Measurements from ENCODE around the gene ITLN1. TPM values are rescaled to one million over a fixed set of nuclear protein-coding genes. Genes with fewer than 3 reads are reported as not detected.

ITLN1 gene
- polyA plus RNA-seq, 1 donor from 2014 or later = not detected

GRCh38 chr1:160862203-160863060 is 22.5 kb downstream of the ITLN1 start, which contains the start of gene CD244:
Gene CD244 (minus strand): TSS chr1:160862887. CDS start chr1:160862677, 210 bp downstream.
- Histone ChIP-seq H3F3A (ENCODE audit: insufficient read depth, low read length, poor library complexity, severe bottlenecking) (no peaks in the 10 kb centered on the region), H3K79me2 (replicated peaks; ENCODE audit: insufficient read depth, low read length) (no peaks in the 10 kb centered on the region), H3K36me3 (ENCODE audit: insufficient read depth, low read length) (no peaks in the 10 kb centered on the region), H3K9ac (ENCODE audit: low read length) (no peak within 1 kb of the TSS), H3K9me2 (ENCODE audit: insufficient read depth, low read length) (no peaks in the 10 kb centered on the region), H3K4me2 (ENCODE audit: low read length) (no peak within 1 kb of the TSS), H3K9me3 (ENCODE audit: low read length) (no peaks in the 10 kb centered on the region), H3K27me3 (ENCODE audit: insufficient read depth, low read depth, low read length) (no peaks in the 10 kb centered on the region), H3K27ac (ENCODE audit: low read length) (no peak within 1 kb of the TSS), H2AFZ (ENCODE audit: low read depth, low read length) (no peak within 1 kb of the TSS), H3K4me3 (ENCODE audit: low read length) (no peak within 1 kb of the TSS), H4K20me1 (ENCODE audit: insufficient read depth) (no peaks in the 10 kb centered on the region)
- no peak for TF ChIP-seq TAF1 (IDR thresholded peaks at IDR 0.05; ENCODE audit: low read depth)
- no peak for TF ChIP-seq EZH2 (IDR thresholded peaks at IDR 0.05; ENCODE audit: borderline replicate concordance, insufficient read depth, low read length, poor library complexity, severe bottlenecking)
- TF ChIP-seq RAD21 (conservative IDR thresholded peaks at IDR 0.05) = no peak
- no peak for TF ChIP-seq SMC3 (conservative IDR thresholded peaks at IDR 0.05; ENCODE audit: poor library complexity)
- TF ChIP-seq POLR2AphosphoS5 (IDR thresholded peaks at IDR 0.05) = no peak
- TF ChIP-seq MXI1 (conservative IDR thresholded peaks at IDR 0.05; ENCODE audit: poor library complexity, severe bottlenecking) = no peak
- no peak for TF ChIP-seq CTCF (IDR thresholded peaks at IDR 0.05; ENCODE audit: poor library complexity, severe bottlenecking)
- no peak for TF ChIP-seq REST (IDR thresholded peaks at IDR 0.05; ENCODE audit: borderline replicate concordance)
- TF ChIP-seq EP300 (conservative IDR thresholded peaks at IDR 0.05; ENCODE audit: poor library complexity, severe bottlenecking) = no peak

GRCh38 chr1:160860840-160861505 is 24.0 kb downstream of the ITLN1 start:
- Histone ChIP-seq H3K36me3 (ENCODE audit: insufficient read depth, low read length) (no peaks in the 10 kb centered on the region), H3K4me2 (ENCODE audit: low read length) (no peak overlapping the region), H3K9me2 (ENCODE audit: insufficient read depth, low read length) (no peaks in the 10 kb centered on the region), H3K4me3 (ENCODE audit: low read length) (no peak overlapping the region), H2AFZ (ENCODE audit: low read depth, low read length) (no peak overlapping the region), H3F3A (ENCODE audit: insufficient read depth, low read length, poor library complexity, severe bottlenecking) (no peaks in the 10 kb centered on the region), H3K79me2 (replicated peaks; ENCODE audit: insufficient read depth, low read length) (no peaks in the 10 kb centered on the region), H3K27me3 (ENCODE audit: insufficient read depth, low read depth, low read length) (no peaks in the 10 kb centered on the region), H3K27ac (ENCODE audit: low read length) (no peak overlapping the region), H3K9me3 (ENCODE audit: low read length) (no peaks in the 10 kb centered on the region), H4K20me1 (ENCODE audit: insufficient read depth) (no peaks in the 10 kb centered on the region), H3K9ac (ENCODE audit: low read length) (no peak overlapping the region)
- TF ChIP-seq MXI1 (conservative IDR thresholded peaks at IDR 0.05; ENCODE audit: poor library complexity, severe bottlenecking) = no peak
- TF ChIP-seq EP300 (conservative IDR thresholded peaks at IDR 0.05; ENCODE audit: poor library complexity, severe bottlenecking) = no peak
- no peak for TF ChIP-seq TAF1 (IDR thresholded peaks at IDR 0.05; ENCODE audit: low read depth)
- TF ChIP-seq EZH2 (IDR thresholded peaks at IDR 0.05; ENCODE audit: borderline replicate concordance, insufficient read depth, low read length, poor library complexity, severe bottlenecking) = no peak
- no peak for TF ChIP-seq SMC3 (conservative IDR thresholded peaks at IDR 0.05; ENCODE audit: poor library complexity)
- TF ChIP-seq REST (IDR thresholded peaks at IDR 0.05; ENCODE audit: borderline replicate concordance) = no peak
- TF ChIP-seq RAD21 (conservative IDR thresholded peaks at IDR 0.05) = no peak
- no peak for TF ChIP-seq CTCF (IDR thresholded peaks at IDR 0.05; ENCODE audit: poor library complexity, severe bottlenecking)
- TF ChIP-seq POLR2AphosphoS5 (IDR thresholded peaks at IDR 0.05) = no peak
